GM19023 (cell line): Measurements from ENCODE around the gene UBALD1.

Source experiments
- ATAC-seq: cut with Tn5 transposase; IDR thresholded peaks from one replicate; pipeline ENCODE4 v1.9.1; 2021; ENCODE audit warnings: mild to moderate bottlenecking, moderate library complexity; ENCODE audit not compliant: unreplicated experiment

The UBALD1 gene

GRCh38 chr16:4564661-4565267 is 49.9 kb downstream of the UBALD1 start:
- no peak for ATAC-seq

GRCh38 chr16:4561596-4561995 is 53.1 kb downstream of the UBALD1 start:
- ATAC-seq = no peak
